NB4 (cell line): ENCODE measurements around the gene TOP2A.

Experiments used
- DNase-seq: peaks from one replicate; pipeline ENCODE4 v3.0.0; 2010; ENCODE audit warnings: low read depth
- H3K4me3 ChIP-seq: one replicate; pipeline ENCODE4 v1.5.1; 2011; ENCODE audit warnings: mild to moderate bottlenecking, low read depth, low read length, moderate library complexity
- MAX ChIP-seq: IDR thresholded peaks from 2 replicates; pipeline ENCODE4 v1.6.1; 2011; ENCODE audit warnings: low read depth, low read length
- MYC ChIP-seq: IDR thresholded peaks from 2 replicates; pipeline ENCODE4 v1.6.1; 2011; ENCODE audit warnings: low read depth, low read length
- POLR2A ChIP-seq: IDR thresholded peaks from 2 replicates; pipeline ENCODE4 v1.6.1; 2011; ENCODE audit warnings: mild to moderate bottlenecking; ENCODE audit not compliant: insufficient read length; ENCODE audit errors: extremely low read depth
- TF ChIP-seq, protein P1 (sequence below): IDR thresholded peaks from one replicate; pipeline ENCODE4 v1.5.1; 2012; ENCODE audit warnings: low read depth, low read length

The TOP2A gene

GRCh38 chr17:40350689-40351358 is 66.9 kb downstream of the TOP2A start:
- no peak for TF ChIP-seq MYC
- TF ChIP-seq, protein P1, sequence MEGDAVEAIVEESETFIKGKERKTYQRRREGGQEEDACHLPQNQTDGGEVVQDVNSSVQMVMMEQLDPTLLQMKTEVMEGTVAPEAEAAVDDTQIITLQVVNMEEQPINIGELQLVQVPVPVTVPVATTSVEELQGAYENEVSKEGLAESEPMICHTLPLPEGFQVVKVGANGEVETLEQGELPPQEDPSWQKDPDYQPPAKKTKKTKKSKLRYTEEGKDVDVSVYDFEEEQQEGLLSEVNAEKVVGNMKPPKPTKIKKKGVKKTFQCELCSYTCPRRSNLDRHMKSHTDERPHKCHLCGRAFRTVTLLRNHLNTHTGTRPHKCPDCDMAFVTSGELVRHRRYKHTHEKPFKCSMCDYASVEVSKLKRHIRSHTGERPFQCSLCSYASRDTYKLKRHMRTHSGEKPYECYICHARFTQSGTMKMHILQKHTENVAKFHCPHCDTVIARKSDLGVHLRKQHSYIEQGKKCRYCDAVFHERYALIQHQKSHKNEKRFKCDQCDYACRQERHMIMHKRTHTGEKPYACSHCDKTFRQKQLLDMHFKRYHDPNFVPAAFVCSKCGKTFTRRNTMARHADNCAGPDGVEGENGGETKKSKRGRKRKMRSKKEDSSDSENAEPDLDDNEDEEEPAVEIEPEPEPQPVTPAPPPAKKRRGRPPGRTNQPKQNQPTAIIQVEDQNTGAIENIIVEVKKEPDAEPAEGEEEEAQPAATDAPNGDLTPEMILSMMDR: no peak
- no peak for TF ChIP-seq POLR2A
- no peak for TF ChIP-seq MAX
- DNase-seq: no peak
- no peak overlapping the region for H3K4me3 ChIP-seq

DNA sequence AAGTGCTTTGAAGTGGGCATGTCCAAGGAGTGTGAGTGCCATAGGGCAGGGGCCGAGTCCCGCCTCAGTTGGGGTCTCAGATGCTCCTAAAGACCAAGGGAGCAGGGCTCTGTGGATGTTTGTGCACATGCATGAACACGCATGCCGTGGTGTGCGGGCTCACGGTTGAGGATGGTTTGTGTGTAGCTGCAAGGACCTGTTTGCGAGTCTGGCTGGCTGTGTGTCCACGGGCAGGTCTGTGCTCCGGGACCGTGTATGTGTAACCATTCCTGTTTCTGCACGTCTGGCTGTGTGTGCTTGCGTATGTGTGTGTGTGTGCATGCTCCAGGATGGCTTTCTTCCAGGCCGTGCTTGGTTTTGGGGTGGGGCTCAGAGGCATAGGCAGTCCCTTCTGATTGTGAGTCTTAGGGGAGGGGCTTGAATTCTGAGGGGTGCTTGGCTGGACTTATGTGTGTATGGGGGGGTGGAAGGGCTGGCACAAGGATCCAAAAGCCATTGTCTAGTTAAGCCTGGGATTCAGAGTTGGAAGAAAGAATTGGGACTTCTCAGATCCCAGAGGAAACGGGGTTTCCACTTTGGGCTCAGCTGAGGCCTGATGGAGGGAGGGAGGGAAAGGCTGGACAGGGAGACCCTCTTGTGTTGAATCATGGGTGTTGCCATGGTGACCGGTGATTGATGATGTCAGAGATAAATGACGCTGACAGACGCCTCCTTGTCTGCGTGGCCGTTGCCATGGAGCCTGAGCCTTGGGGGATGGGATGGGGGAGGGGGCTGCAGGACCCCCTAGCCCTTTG is 67.6 kb downstream of the TOP2A start:
- DNase-seq: no peak
- H3K4me3 ChIP-seq: no peak overlapping the region
- TF ChIP-seq, protein P1: no peak
- TF ChIP-seq POLR2A (no peak), MAX (no peak), MYC (no peak)

GRCh38 chr17:40349477-40349894 is 68.2 kb downstream of the TOP2A start:
- TF ChIP-seq MYC (no peak), POLR2A (no peak), MAX (no peak)
- TF ChIP-seq, protein P1: no peak
- DNase-seq: no peak

DNA sequence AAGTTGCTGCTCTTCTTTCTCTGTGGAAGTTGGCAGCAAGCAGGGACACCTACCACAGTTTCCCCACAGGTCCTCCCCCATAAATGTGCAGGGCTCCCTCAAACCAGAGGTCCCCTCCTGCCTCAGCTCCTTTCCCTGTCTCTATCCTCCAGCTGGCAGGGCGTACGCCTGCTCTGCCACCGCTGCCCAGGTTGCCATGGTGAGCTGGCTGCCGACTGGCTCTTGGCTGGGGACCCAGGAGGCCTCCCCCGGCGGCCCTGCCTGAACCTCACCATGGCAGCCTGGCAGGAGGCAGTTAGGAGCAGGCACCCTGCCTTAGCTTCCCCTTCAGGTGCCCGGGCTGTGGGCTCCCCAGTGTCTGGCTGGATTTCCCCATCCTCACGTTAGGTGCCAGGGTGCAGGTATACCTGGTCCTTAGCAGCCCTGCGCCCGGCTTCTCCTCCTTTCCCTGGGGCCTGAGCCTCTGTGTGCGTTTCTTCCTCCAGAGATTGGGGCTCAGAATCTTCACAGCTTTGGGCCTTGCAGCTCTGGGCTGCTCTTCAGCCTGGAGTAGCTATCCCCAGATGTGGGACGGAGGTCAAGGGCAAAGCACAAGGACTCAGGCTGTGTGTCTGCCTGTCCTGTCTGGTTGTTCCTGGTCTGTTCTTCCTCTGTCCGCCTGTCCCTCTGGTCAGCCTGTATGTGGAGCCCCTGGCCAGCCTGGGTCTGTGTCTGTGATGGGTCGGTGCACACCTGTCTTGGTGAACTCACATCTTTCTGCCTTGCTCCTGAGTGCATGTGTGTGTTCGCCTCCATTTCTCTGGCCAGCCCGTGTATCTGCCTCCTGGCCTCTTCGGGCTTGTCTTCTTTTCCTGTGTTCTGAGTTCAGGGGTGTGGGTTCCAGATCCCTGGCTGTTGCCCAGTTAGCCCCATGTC is 68.9 kb downstream of the TOP2A start:
- DNase-seq: no peak
- TF ChIP-seq MAX (no peak), POLR2A (no peak), MYC (no peak)
- TF ChIP-seq, protein P1: no peak
- no peak overlapping the region for H3K4me3 ChIP-seq

More at GRCh38 chr17:40349477-40349894, 68.2 kb downstream of the TOP2A start:
- no peak overlapping the region for H3K4me3 ChIP-seq

DNA sequence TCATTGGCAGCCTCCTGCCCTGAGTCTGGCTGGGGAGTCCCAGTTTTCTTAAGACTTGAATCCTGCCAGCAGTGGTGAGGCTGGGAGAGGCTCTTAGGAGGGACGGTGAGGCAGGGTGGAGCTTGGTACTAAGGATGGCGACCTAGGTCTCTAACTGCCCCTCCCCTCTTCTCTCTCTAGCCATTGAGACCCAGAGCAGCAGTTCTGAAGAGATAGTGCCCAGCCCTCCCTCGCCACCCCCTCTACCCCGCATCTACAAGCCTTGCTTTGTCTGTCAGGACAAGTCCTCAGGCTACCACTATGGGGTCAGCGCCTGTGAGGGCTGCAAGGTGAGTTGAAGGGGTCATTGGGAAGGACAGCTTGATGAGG is 69.6 kb downstream of the TOP2A start:
- no peak for DNase-seq
- no peak overlapping the region for H3K4me3 ChIP-seq

More for the DNA sequence above, 69.6 kb downstream of the TOP2A start:
- TF ChIP-seq MAX (no peak), POLR2A (no peak), MYC (no peak)
- TF ChIP-seq, protein P1: no peak
